HCT116 (cell line): Measurements from ENCODE around the gene SLC30A4. TPM values are rescaled to one million over a fixed set of nuclear protein-coding genes. Genes with fewer than 3 reads are reported as not detected.

Experiments used
- ATAC-seq: fragments of 200-7000 bp; cut with Tn5 transposase; 2 replicates; pipeline ENCODE4 v1.9.1; 2020; ENCODE audit warnings: mild to moderate bottlenecking, moderate library complexity
- BruUV-seq: library from RNA; stranded (reverse); fragments of 400-500 nt; replicated peaks from 2 replicates; lab custom pipeline; 2021; lab: Mats Ljungman, UMichigan
- CTCF ChIA-PET: fragments of 300-600 bp; sonication (Branson Sonifier 250); formaldehyde crosslinking; loops from one replicate; lab custom pipeline; 2021; ENCODE audit warnings: antibody characterized with exemption; lab: Charles Lee
- POLR2A ChIA-PET: fragments of 300-600, 350-600 bp; sonication (Branson Sonifier 250); formaldehyde crosslinking; loops from one replicate; lab custom pipeline; 2021; ENCODE audit warnings: antibody characterized with exemption; lab: Charles Lee
- RAD21 ChIA-PET, 2 experiments: fragments of 300-600 bp; sonication (Branson Sonifier 250); formaldehyde crosslinking; loops; one replicate each; lab custom pipeline; 2023; ENCODE audit warnings: low total read pairs in 2 of 2; ENCODE audit not compliant: uncharacterized antibody in 2 of 2, unreplicated experiment in 2 of 2, low non-redundant PET in 1 of 2; lab: Charles Lee
- DNase-seq: peaks from one replicate; pipeline ENCODE4 v3.0.0-alpha.2; 2010; ENCODE audit warnings: low read depth, low spot score
- H2AFZ ChIP-seq: fragments of 200-600 bp; shearing (Covaris generic), sonication (generic); 2 replicates; pipeline ENCODE4 v1.6.1; 2017; ENCODE audit warnings: low read depth, mixed run types, mixed read lengths, antibody characterized with exemption, low read length; ENCODE audit not compliant: poor library complexity, severe bottlenecking
- H3K27ac ChIP-seq: 2 replicates; pipeline ENCODE4 v1.5.1; 2012; ENCODE audit warnings: low read depth, low read length
- H3K27me3 ChIP-seq: fragments of 200-600 bp; sonication (generic); 2 replicates; pipeline ENCODE4 v1.6.1; 2016; ENCODE audit warnings: mixed run types, low read length, mixed read lengths; ENCODE audit not compliant: insufficient read depth
- H3K36me3 ChIP-seq, 2 experiments: fragments of 200-500 bp in 1 of 2; fragments of 200-600 bp in 1 of 2; sonication (Bioruptor generic) in 1 of 2; sonication (generic) in 1 of 2; 2 replicates each; pipeline versions ENCODE4 v1.5.1 to v1.6.1; 2014 to 2016; ENCODE audit warnings: low read length in 2 of 2, inconsistent platforms in 1 of 2, mixed read lengths in 1 of 2, mixed run types in 1 of 2; ENCODE audit not compliant: insufficient read depth in 2 of 2, control insufficient read depth in 1 of 2
- H3K4me1 ChIP-seq, 2 experiments: fragments of 200-600 bp in 1 of 2; sonication (generic) in 1 of 2; 2 replicates each; pipeline versions ENCODE4 v1.5.1 to v1.6.1; 2012 to 2017; ENCODE audit warnings: low read length in 2 of 2, inconsistent platforms in 1 of 2, mild to moderate bottlenecking in 1 of 2, mixed read lengths in 1 of 2, mixed run types in 1 of 2, moderate library complexity in 1 of 2; ENCODE audit not compliant: insufficient read depth in 2 of 2, control insufficient read depth in 1 of 2
- H3K4me2 ChIP-seq: fragments of 200-600 bp; sonication (generic); 2 replicates; pipeline ENCODE4 v1.6.1; 2017; ENCODE audit warnings: mixed run types, low read length, mixed read lengths
- H3K4me3 ChIP-seq, 2 experiments: fragments of 200-600 bp in 1 of 2; sonication (generic) in 1 of 2; replicated peaks in 1 of 2; 2 replicates each; pipeline ENCODE4 v1.5.1; 2011 to 2016; ENCODE audit warnings: low read length in 2 of 2, control low read depth in 1 of 2, low read depth in 1 of 2, mild to moderate bottlenecking in 1 of 2, mixed read lengths in 1 of 2, mixed run types in 1 of 2
- H3K79me2 ChIP-seq: fragments of 200-600 bp; sonication (generic); 2 replicates; pipeline ENCODE4 v1.6.1; 2017; ENCODE audit warnings: mild to moderate bottlenecking, mixed run types, low read length, moderate library complexity, mixed read lengths; ENCODE audit not compliant: insufficient read depth
- H3K9ac ChIP-seq: fragments of 200-600 bp; sonication (generic); 2 replicates; pipeline ENCODE4 v1.6.1; 2016; ENCODE audit warnings: low read length, mixed read lengths
- H3K9me2 ChIP-seq: fragments of 200-600 bp; sonication (generic), shearing (Covaris generic); 2 replicates; pipeline ENCODE4 v1.6.1; 2017; ENCODE audit warnings: mixed run types, mild to moderate bottlenecking, moderate library complexity; ENCODE audit not compliant: insufficient read depth
- H3K9me3 ChIP-seq, 2 experiments: fragments of 200-500 bp in 1 of 2; fragments of 200-600 bp in 1 of 2; sonication (Bioruptor generic) in 1 of 2; sonication (generic) in 1 of 2; 2 replicates each; pipeline ENCODE4 v1.6.1; 2014 to 2017; ENCODE audit warnings: low read length in 2 of 2, mixed read lengths in 2 of 2, inconsistent platforms in 1 of 2, low read depth in 1 of 2, mild to moderate bottlenecking in 1 of 2, mixed run types in 1 of 2, moderate library complexity in 1 of 2; ENCODE audit not compliant: control insufficient read depth in 1 of 2, insufficient read depth in 1 of 2
- H4K20me1 ChIP-seq: fragments of 200-600 bp; sonication (generic), shearing (Covaris generic); 2 replicates; pipeline ENCODE4 v1.6.1; 2017; ENCODE audit warnings: mixed run types, mild to moderate bottlenecking, moderate library complexity; ENCODE audit not compliant: insufficient read depth
- CBX3 ChIP-seq: IDR thresholded peaks from 2 replicates; pipeline ENCODE4 v1.6.1; 2012; ENCODE audit warnings: low read depth
- CEBPB ChIP-seq: IDR thresholded peaks from 2 replicates; pipeline ENCODE4 v1.6.1; 2012; ENCODE audit warnings: low read depth
- EGR1 ChIP-seq: IDR thresholded peaks from 2 replicates; pipeline ENCODE4 v1.6.1; 2012; ENCODE audit warnings: low read depth
- ELF1 ChIP-seq: IDR thresholded peaks from 2 replicates; pipeline ENCODE4 v1.6.1; 2012; ENCODE audit warnings: low read depth, borderline replicate concordance
- EZH2phosphoT487 ChIP-seq: fragments of 200-600 bp; IDR thresholded peaks from 2 replicates; pipeline ENCODE4 v1.6.1; 2018; ENCODE audit warnings: antibody characterized with exemption, borderline replicate concordance
- FOSL1 ChIP-seq: IDR thresholded peaks from 2 replicates; pipeline ENCODE4 v1.6.1; 2012; ENCODE audit warnings: low read depth
- JUND ChIP-seq: IDR thresholded peaks from 2 replicates; pipeline ENCODE4 v1.6.1; 2012
- POLR2AphosphoS5 ChIP-seq: IDR thresholded peaks from 2 replicates; pipeline ENCODE4 v1.6.1; 2011; ENCODE audit warnings: mild to moderate bottlenecking, low read depth, low read length, moderate library complexity
- SIN3A ChIP-seq: IDR thresholded peaks from 2 replicates; pipeline ENCODE4 v1.6.1; 2012; ENCODE audit warnings: low read depth
- SP1 ChIP-seq: IDR thresholded peaks from 2 replicates; pipeline ENCODE4 v1.6.1; 2012; ENCODE audit warnings: low read depth
- SRF ChIP-seq: IDR thresholded peaks from 2 replicates; pipeline ENCODE4 v1.6.1; 2012; ENCODE audit warnings: low read depth
- TCF7L2 ChIP-seq: IDR thresholded peaks from 2 replicates; pipeline ENCODE4 v1.7.0; 2011; ENCODE audit warnings: borderline replicate concordance, inconsistent platforms; ENCODE audit not compliant: insufficient read depth, insufficient read length; ENCODE audit errors: extremely low read depth
- YY1 ChIP-seq: IDR thresholded peaks from 2 replicates; pipeline ENCODE4 v1.6.1; 2011; ENCODE audit warnings: low read length, low read depth, moderate library complexity, mild to moderate bottlenecking; ENCODE audit not compliant: insufficient replicate concordance; ENCODE audit errors: extremely low read depth
- ZFX ChIP-seq: fragments of 450-650 bp; IDR thresholded peaks from 2 replicates; pipeline ENCODE4 v1.6.1; 2017
- ZNF274 ChIP-seq: fragments of 200-500 bp; sonication (Bioruptor generic); IDR thresholded peaks from 2 replicates; pipeline ENCODE4 v1.6.1; 2014; ENCODE audit warnings: mild to moderate bottlenecking, low read depth, low read length, inconsistent platforms
- intact Hi-C: fragments of 100-400 bp; cut with micrococcal nuclease; formaldehyde crosslinking; loops from 2 replicates; pipeline ENCODE4 v1.10.0; 2022
- total RNA-seq: library from RNA; stranded (reverse); gene quantifications from one replicate; pipeline ENCODE4 v1.2.1, GENCODE V29; 2021; ENCODE audit not compliant: unreplicated experiment
- TF ChIP-seq, protein P1 (sequence below): IDR thresholded peaks from 2 replicates; pipeline ENCODE4 v1.6.1; 2011; ENCODE audit warnings: mild to moderate bottlenecking, low read length, moderate library complexity; ENCODE audit not compliant: insufficient replicate concordance; ENCODE audit errors: extremely low read depth
- TF ChIP-seq, protein P2 (sequence below), 3 experiments: fragments of 200-600 bp in 1 of 3; sonication (generic) in 1 of 3; IDR thresholded peaks in 2 of 3; conservative IDR thresholded peaks in 1 of 3; 2 replicates each; pipeline ENCODE4 v1.5.1; 2012 to 2017; ENCODE audit warnings: low read depth in 2 of 3, low read length in 2 of 3, antibody characterized with exemption in 1 of 3, borderline replicate concordance in 1 of 3, control low read depth in 1 of 3, mild to moderate bottlenecking in 1 of 3, mixed read lengths in 1 of 3, mixed run types in 1 of 3, moderate library complexity in 1 of 3; ENCODE audit not compliant: insufficient read depth in 1 of 3
- TF ChIP-seq, protein P3 (sequence below): IDR thresholded peaks from 2 replicates; pipeline ENCODE4 v1.6.1; 2012
- TF ChIP-seq, protein P4 (sequence below): IDR thresholded peaks from 2 replicates; pipeline ENCODE4 v1.6.1; 2012; ENCODE audit warnings: low read depth
- TF ChIP-seq, protein P5 (sequence below): IDR thresholded peaks from 2 replicates; pipeline ENCODE4 v1.6.1; 2012

Gene SLC30A4
- total RNA-seq, 1 experiment from 2014 or later: 2.7 TPM

DNA sequence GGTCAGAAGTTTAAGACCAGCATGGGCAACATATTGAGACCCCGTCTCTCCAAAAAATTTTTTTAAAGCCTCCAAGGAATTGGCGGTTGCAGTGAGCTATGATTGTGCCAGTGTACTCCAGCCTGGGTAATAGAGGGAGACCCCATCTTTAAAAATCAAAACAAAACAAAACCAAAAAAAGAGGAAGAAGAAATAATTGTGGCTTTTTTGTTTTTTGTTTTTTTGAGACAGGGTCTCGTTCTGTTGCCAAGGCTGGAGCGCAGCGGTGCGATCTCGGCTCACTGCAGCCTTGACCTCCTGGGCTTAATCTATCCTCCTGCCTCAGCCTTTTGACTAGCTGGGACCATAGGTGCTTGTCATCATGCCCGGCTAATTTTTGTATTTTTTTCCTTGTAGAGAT lies 4.5 kb upstream of the SLC30A4 start:
- intact Hi-C loops: no loop called here
- peaks cover 5 to 10% of the 10 kb centered on the region in 2 experiments for H3K4me1 ChIP-seq
- TF ChIP-seq CBX3 (no peak), ELF1 (no peak), POLR2AphosphoS5 (no peak), TCF7L2 (no peak), SRF (no peak), CEBPB (no peak), YY1 (no peak), SP1 (no peak), ZNF274 (no peak), SIN3A (no peak), ZFX (no peak), JUND (no peak), EGR1 (no peak), EZH2phosphoT487 (no peak), FOSL1 (no peak)
- TF ChIP-seq, protein P1, sequence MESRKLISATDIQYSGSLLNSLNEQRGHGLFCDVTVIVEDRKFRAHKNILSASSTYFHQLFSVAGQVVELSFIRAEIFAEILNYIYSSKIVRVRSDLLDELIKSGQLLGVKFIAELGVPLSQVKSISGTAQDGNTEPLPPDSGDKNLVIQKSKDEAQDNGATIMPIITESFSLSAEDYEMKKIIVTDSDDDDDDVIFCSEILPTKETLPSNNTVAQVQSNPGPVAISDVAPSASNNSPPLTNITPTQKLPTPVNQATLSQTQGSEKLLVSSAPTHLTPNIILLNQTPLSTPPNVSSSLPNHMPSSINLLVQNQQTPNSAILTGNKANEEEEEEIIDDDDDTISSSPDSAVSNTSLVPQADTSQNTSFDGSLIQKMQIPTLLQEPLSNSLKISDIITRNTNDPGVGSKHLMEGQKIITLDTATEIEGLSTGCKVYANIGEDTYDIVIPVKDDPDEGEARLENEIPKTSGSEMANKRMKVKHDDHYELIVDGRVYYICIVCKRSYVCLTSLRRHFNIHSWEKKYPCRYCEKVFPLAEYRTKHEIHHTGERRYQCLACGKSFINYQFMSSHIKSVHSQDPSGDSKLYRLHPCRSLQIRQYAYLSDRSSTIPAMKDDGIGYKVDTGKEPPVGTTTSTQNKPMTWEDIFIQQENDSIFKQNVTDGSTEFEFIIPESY: no peak
- TF ChIP-seq, protein P2, sequence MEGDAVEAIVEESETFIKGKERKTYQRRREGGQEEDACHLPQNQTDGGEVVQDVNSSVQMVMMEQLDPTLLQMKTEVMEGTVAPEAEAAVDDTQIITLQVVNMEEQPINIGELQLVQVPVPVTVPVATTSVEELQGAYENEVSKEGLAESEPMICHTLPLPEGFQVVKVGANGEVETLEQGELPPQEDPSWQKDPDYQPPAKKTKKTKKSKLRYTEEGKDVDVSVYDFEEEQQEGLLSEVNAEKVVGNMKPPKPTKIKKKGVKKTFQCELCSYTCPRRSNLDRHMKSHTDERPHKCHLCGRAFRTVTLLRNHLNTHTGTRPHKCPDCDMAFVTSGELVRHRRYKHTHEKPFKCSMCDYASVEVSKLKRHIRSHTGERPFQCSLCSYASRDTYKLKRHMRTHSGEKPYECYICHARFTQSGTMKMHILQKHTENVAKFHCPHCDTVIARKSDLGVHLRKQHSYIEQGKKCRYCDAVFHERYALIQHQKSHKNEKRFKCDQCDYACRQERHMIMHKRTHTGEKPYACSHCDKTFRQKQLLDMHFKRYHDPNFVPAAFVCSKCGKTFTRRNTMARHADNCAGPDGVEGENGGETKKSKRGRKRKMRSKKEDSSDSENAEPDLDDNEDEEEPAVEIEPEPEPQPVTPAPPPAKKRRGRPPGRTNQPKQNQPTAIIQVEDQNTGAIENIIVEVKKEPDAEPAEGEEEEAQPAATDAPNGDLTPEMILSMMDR (IDR thresholded peaks at IDR 0.05 in 2 of 3, conservative IDR thresholded peaks at IDR 0.05 in 1 of 3; ENCODE audit: borderline replicate concordance in 1 of 3, insufficient read depth in 1 of 3, low read depth in 2 of 3, low read length in 2 of 3): no peak
- TF ChIP-seq, protein P3, sequence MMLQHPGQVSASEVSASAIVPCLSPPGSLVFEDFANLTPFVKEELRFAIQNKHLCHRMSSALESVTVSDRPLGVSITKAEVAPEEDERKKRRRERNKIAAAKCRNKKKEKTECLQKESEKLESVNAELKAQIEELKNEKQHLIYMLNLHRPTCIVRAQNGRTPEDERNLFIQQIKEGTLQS: no peak
- TF ChIP-seq, protein P4, sequence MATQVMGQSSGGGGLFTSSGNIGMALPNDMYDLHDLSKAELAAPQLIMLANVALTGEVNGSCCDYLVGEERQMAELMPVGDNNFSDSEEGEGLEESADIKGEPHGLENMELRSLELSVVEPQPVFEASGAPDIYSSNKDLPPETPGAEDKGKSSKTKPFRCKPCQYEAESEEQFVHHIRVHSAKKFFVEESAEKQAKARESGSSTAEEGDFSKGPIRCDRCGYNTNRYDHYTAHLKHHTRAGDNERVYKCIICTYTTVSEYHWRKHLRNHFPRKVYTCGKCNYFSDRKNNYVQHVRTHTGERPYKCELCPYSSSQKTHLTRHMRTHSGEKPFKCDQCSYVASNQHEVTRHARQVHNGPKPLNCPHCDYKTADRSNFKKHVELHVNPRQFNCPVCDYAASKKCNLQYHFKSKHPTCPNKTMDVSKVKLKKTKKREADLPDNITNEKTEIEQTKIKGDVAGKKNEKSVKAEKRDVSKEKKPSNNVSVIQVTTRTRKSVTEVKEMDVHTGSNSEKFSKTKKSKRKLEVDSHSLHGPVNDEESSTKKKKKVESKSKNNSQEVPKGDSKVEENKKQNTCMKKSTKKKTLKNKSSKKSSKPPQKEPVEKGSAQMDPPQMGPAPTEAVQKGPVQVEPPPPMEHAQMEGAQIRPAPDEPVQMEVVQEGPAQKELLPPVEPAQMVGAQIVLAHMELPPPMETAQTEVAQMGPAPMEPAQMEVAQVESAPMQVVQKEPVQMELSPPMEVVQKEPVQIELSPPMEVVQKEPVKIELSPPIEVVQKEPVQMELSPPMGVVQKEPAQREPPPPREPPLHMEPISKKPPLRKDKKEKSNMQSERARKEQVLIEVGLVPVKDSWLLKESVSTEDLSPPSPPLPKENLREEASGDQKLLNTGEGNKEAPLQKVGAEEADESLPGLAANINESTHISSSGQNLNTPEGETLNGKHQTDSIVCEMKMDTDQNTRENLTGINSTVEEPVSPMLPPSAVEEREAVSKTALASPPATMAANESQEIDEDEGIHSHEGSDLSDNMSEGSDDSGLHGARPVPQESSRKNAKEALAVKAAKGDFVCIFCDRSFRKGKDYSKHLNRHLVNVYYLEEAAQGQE: no peak
- TF ChIP-seq, protein P5, sequence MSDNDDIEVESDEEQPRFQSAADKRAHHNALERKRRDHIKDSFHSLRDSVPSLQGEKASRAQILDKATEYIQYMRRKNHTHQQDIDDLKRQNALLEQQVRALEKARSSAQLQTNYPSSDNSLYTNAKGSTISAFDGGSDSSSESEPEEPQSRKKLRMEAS: no peak
- no peaks in the 10 kb centered on the region for H3K27me3 ChIP-seq
- DNase-seq: no peak
- H4K20me1 ChIP-seq: no peaks in the 10 kb centered on the region
- H3K9me3 ChIP-seq: no peaks in the 10 kb centered on the region
- H3K79me2 ChIP-seq: no peaks in the 10 kb centered on the region
- no peak overlapping the region for H3K27ac ChIP-seq
- no peak overlapping the region for H2AFZ ChIP-seq
- CTCF ChIA-PET: no interaction called here
- no peak overlapping the region for H3K9ac ChIP-seq
- RAD21 ChIA-PET: no interaction called here
- no peaks in the 10 kb centered on the region for H3K9me2 ChIP-seq
- no peak for ATAC-seq
- H3K4me3 ChIP-seq: no peak overlapping the region
- H3K4me2 ChIP-seq: no peak overlapping the region
- BruUV-seq: no TSS peak
- POLR2A ChIA-PET: interaction anchor here (0.6 kb wide), 1 partner anchor 13 kb away, joined by 4 read pairs; no protein-coding TSS in a partner anchor
- no peaks in the 10 kb centered on the region for H3K36me3 ChIP-seq
